Right atrium auricular region (tissue), 2 donors: ENCODE measurements around the gene OR8U1. TPM values are rescaled to one million over a fixed set of nuclear protein-coding genes. Genes with fewer than 3 reads are reported as not detected.

Experiments
- DNase-seq: peaks from one replicate; pipeline ENCODE4 v3.0.0-alpha.2; 2019; ENCODE audit warnings: low spot score
- H3K27ac ChIP-seq, 2 donors: fragments of 200-600 bp; sonication (generic); 1 replicate in 1 of 2; 2 replicates in 1 of 2; pipeline ENCODE4 v1.5.1; 2016 to 2019
- H3K27me3 ChIP-seq, 2 donors: fragments of 200-600 bp; sonication (generic); one replicate each; pipeline versions ENCODE4 v1.5.1 to v1.6.0; 2017 to 2019
- H3K36me3 ChIP-seq: fragments of 200-600 bp; sonication (generic); one replicate; pipeline ENCODE4 v1.5.1; 2016
- H3K4me1 ChIP-seq, 2 donors: fragments of 200-600 bp; sonication (generic); one replicate each; pipeline versions ENCODE4 v1.5.1 to v1.6.0; 2017 to 2019
- H3K4me3 ChIP-seq, 2 donors: fragments of 200-600 bp; sonication (generic); 1 replicate in 1 of 2; 2 replicates in 1 of 2; pipeline ENCODE4 v1.5.1; 2017 to 2019; ENCODE audit warnings: mild to moderate bottlenecking in 1 of 2, moderate library complexity in 1 of 2
- H3K9me3 ChIP-seq, 2 donors: fragments of 200-600 bp; sonication (generic); one replicate each; pipeline ENCODE4 v1.5.1; 2019
- CTCF ChIP-seq, 2 donors: fragments of 200-600 bp; sonication (generic); IDR thresholded peaks; one replicate each; pipeline ENCODE4 v1.5.1; 2019; ENCODE audit warnings: antibody characterized with exemption in 2 of 2
- total RNA-seq, 2 donors: library from RNA; depleted of rRNA; stranded (reverse); fragments of >200 nt; gene quantifications; one replicate each; pipeline ENCODE4 v1.1.0, GENCODE V29; 2016

Gene OR8U1
- total RNA-seq, 2 donors from 2014 or later = not detected

GRCh38 chr11:56412396-56412795, 37.0 kb downstream of the OR8U1 start, which contains the start of gene OR5AL1:
Gene OR5AL1 (plus strand): TSS chr11:56412696.
- Histone ChIP-seq H3K27me3 (no peaks in the 10 kb centered on the region), H3K36me3 (no peaks in the 10 kb centered on the region), H3K4me3 (no peak within 1 kb of the TSS), H3K9me3 (no peaks in the 10 kb centered on the region), H3K27ac (no peak within 1 kb of the TSS), H3K4me1 (no peaks in the 10 kb centered on the region)
- DNase-seq = no peak
- TF ChIP-seq CTCF (IDR thresholded peaks at IDR 0.05) = no peak

Other genes starting within 250 kb of the OR8U1 start
- not detected for gene OR8J3, start 235.4 kb upstream of the OR8U1 start, total RNA-seq
- gene OR8K5, start 215.3 kb upstream of the OR8U1 start, total RNA-seq = not detected
- gene OR5J2, start 199.0 kb upstream of the OR8U1 start, total RNA-seq = not detected
- not detected for gene OR5T2, start 141.4 kb upstream of the OR8U1 start, total RNA-seq
- gene OR5T3, start 123.4 kb upstream of the OR8U1 start, total RNA-seq = not detected
- not detected for gene OR5T1, start 101.5 kb upstream of the OR8U1 start, total RNA-seq
- not detected for gene OR8H1, start 83.4 kb upstream of the OR8U1 start, total RNA-seq
- gene OR8K3, start 60.5 kb upstream of the OR8U1 start, total RNA-seq = not detected
- gene OR8K1, start 29.6 kb upstream of the OR8U1 start, total RNA-seq = not detected
- gene OR8J1, start 21.3 kb upstream of the OR8U1 start, total RNA-seq = not detected
- not detected for gene OR5AL1, start 37.1 kb downstream of the OR8U1 start, total RNA-seq
- gene OR5M3, start 97.7 kb downstream of the OR8U1 start, total RNA-seq = not detected
- gene OR5M8, start 115.7 kb downstream of the OR8U1 start, total RNA-seq = not detected
- gene OR5M11, start 167.6 kb downstream of the OR8U1 start, total RNA-seq = not detected
- not detected for gene OR5M10, start 202.1 kb downstream of the OR8U1 start, total RNA-seq
- gene OR5M1, start 239.2 kb downstream of the OR8U1 start, total RNA-seq = not detected